HUES6 (cell line): ENCODE results near the gene TLR5.

Source experiments
- H3K27ac ChIP-seq: 2 replicates; pipeline ENCODE4 v1.7.0; 2013; ENCODE audit warnings: low read depth, mild to moderate bottlenecking, low read length, inconsistent platforms
- H3K27me3 ChIP-seq: 2 replicates; pipeline ENCODE4 v1.6.1; 2013; ENCODE audit warnings: low read length; ENCODE audit not compliant: control insufficient read depth, insufficient read depth
- H3K36me3 ChIP-seq: 2 replicates; pipeline ENCODE4 v1.6.1; 2013; ENCODE audit warnings: low read length; ENCODE audit not compliant: control insufficient read depth, insufficient read depth
- H3K4me1 ChIP-seq: 2 replicates; pipeline ENCODE4 v1.6.1; 2013; ENCODE audit warnings: low read length; ENCODE audit not compliant: control insufficient read depth, insufficient read depth
- H3K4me3 ChIP-seq: 2 replicates; pipeline ENCODE4 v1.5.1; 2013; ENCODE audit warnings: low read depth, low read length
- H3K9ac ChIP-seq: one replicate; pipeline ENCODE4 v1.6.1; 2013; ENCODE audit warnings: mild to moderate bottlenecking, low read length
- H3K9me3 ChIP-seq: 2 replicates; pipeline ENCODE4 v1.6.1; 2013; ENCODE audit warnings: low read depth, low read length; ENCODE audit not compliant: control insufficient read depth, insufficient read depth

The TLR5 gene

DNA sequence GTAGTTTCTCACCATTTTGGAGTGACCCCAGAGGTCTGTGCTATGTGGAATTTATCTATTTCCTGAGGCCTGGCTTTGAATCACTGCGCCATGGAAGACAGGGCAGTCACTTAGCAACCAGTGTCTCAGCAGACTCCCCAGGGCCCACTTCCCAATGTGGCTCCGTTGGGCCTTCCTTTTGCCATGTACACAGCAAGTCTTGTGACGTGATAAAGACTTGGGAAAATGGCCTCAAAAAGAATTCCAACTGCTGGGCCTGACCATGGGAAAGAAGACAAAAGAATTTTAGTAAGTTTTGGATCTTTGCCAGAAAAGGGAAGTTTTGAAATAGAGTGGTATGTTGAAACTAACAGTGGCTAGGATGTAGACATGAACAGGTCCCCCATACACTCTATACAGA lies 36.2 kb downstream of the TLR5 start:
- no peaks in the 10 kb centered on the region for H3K36me3 ChIP-seq
- H3K4me1 ChIP-seq: no peaks in the 10 kb centered on the region
- 0 out of 2 replicates have a peak, but pooled peaks cover under 1% of the 10 kb centered on the region for H3K9me3 ChIP-seq
- no peak overlapping the region for H3K4me3 ChIP-seq
- H3K27ac ChIP-seq: no peak overlapping the region
- H3K27me3 ChIP-seq: no peaks in the 10 kb centered on the region; the same call in 1 of the 2 replicates
- H3K9ac ChIP-seq: no peak overlapping the region

DNA sequence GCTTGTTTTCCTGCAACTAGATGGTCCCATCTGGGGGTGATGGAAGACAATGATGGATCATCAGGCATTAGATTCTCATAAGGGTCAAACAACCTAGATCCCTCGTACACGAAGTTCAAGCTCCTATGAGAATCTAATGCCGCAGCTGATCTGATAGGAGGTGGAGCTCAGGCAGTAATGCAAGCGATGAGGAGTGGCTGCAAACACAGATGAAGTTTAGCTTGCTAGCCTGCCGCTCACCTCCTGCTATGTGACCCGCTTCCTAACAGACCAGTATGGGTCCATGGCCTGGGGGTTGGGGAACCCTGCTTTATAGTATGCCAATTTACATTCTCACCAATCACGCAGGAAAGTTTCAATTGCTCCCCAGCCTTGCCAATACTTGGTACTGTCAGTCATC lies 37.5 kb downstream of the TLR5 start:
- no peaks in the 10 kb centered on the region; the same call in 1 of the 2 replicates for H3K27me3 ChIP-seq
- H3K27ac ChIP-seq: no peak overlapping the region
- no peak overlapping the region for H3K4me3 ChIP-seq
- no peaks in the 10 kb centered on the region for H3K36me3 ChIP-seq
- peaks cover 8% of the 10 kb centered on the region for H3K9me3 ChIP-seq
- no peak overlapping the region for H3K9ac ChIP-seq
- no peaks in the 10 kb centered on the region for H3K4me1 ChIP-seq

DNA sequence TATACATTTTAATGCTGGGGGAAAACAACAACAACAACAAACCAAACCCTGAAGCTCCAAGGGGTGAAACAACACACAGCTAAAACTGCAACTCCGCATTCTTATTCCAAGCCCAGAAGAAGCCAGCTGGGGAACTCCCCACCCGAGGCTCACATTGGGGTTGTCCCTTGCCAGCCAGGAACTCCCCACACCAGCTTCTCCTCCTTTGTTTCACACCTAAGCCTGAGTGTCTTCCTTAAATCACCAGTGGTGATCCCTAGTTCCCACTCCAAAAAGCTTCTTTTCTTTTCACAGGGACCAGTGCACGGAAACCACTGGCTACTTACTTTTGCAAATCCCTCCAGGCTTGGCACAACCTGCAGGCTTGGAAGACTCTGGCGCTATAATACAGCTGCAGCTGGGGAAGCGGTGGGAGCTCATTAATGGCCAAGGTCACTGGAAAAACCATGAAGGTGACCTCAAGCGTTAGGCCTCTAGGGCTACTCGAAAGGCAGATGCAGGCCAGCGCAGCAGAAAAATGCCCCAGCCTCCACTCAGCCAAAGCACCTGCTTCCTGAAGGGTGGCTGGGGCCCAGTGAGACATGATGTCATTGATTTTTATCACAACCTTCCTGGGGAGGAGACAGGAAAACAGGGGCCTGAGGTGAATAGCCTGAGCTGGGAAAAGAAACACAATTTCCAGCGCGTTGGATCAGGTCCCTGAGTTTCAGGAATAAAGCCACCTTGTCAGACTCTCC lies 40.1 kb downstream of the TLR5 start:
- no peaks in the 10 kb centered on the region for H3K27me3 ChIP-seq
- H3K9me3 ChIP-seq: peaks cover 24% of the 10 kb centered on the region
- H3K4me3 ChIP-seq: no peak overlapping the region
- H3K4me1 ChIP-seq: no peaks in the 10 kb centered on the region
- H3K27ac ChIP-seq: no peak overlapping the region
- H3K36me3 ChIP-seq: no peaks in the 10 kb centered on the region
- H3K9ac ChIP-seq: no peak overlapping the region

DNA sequence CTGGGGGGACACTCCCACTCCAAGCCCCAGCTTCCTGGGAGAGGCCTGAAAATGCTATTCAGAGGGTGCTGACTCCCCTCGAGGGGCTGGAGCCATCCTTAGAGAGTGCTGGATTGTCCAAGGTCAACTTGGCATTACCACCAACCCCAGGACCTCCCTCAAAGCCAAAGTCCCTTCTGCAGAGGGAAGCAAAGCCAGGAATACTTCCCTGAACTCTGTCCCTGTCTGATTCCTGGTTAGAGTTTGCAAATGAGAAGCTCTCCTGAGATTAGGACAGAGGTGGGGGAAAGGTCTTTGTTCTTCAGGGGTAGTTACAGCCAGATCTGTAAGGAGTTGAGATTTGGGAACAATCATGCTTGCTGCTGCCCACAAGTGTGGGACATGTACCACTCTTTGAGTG lies 45.3 kb downstream of the TLR5 start:
- Histone ChIP-seq H3K27ac (no peak overlapping the region), H3K36me3 (no peaks in the 10 kb centered on the region), H3K27me3 (no peaks in the 10 kb centered on the region), H3K4me1 (no peaks in the 10 kb centered on the region), H3K4me3 (no peak overlapping the region), H3K9ac (no peak overlapping the region), H3K9me3 (peaks cover 24% of the 10 kb centered on the region)

DNA sequence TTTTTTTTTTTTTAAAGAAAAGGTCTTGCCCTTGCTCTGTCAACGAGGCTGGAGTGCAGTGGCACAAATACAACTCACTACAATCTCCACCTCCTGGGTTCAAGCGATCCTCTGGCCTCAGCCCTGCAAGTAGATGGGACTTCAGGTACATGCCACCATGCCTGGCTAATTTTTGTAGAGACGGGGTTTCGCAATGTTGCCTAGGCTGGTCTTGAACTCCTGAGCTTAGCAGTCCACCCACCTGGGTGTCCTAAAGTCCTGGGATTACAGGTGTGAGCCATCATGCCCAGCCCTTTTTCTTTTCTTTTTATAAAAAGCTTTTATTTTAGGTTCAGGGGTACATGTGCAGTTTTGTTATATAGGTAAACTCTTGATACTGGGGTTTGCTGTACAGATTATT lies 47.2 kb downstream of the TLR5 start:
- H3K27me3 ChIP-seq: no peaks in the 10 kb centered on the region
- no peaks in the 10 kb centered on the region for H3K36me3 ChIP-seq
- H3K9me3 ChIP-seq: peaks cover 19% of the 10 kb centered on the region
- no peaks in the 10 kb centered on the region for H3K4me1 ChIP-seq
- no peak overlapping the region for H3K4me3 ChIP-seq
- H3K9ac ChIP-seq: no peak overlapping the region
- no peak overlapping the region for H3K27ac ChIP-seq

DNA sequence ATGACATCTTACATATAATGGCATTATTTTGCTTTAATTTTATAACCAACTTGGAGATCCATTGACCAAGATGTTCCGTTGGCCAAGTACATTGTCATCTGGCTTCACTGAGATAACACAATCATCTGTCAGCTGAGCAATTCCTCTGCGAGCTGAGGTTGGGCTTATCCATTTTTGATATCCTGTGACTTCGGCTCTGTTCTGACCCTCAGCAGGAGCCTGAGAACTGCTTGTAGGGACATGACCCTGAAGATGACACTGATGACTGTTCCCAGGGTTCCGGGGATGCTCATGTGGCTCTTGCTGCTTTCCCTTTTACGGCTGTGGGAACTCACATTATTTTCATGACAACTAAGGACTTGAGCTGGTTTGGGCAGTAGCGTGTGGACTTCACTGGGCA lies 51.2 kb downstream of the TLR5 start:
- no peaks in the 10 kb centered on the region for H3K27me3 ChIP-seq
- no peaks in the 10 kb centered on the region for H3K36me3 ChIP-seq
- no peak overlapping the region for H3K4me3 ChIP-seq
- H3K27ac ChIP-seq: no peak overlapping the region
- H3K4me1 ChIP-seq: peaks cover 20% of the 10 kb centered on the region
- no peaks in the 10 kb centered on the region for H3K9me3 ChIP-seq
- H3K9ac ChIP-seq: no peak overlapping the region

DNA sequence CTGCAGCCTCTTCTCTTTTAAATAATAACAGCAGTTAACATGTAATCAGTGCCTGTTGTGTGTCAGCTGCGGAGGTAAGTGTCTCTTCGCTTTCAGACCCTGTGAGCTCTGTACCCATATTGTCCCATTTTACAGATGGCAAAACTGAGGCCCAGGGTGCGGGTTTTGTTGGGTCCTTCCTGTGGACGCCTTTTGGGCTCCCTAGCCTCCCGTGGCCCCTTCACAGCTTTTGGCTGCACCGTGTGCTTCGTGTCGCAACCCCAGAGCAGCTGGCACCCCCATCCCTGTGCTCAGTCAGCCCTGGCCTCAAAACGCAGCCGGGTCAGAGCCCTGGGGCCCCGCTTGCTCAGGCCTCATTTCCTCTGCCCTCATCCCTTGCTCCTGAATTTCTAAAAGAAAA lies 53.8 kb downstream of the TLR5 start:
- Histone ChIP-seq H3K9me3 (no peaks in the 10 kb centered on the region), H3K4me1 (peaks cover 25% of the 10 kb centered on the region), H3K4me3 (no peak overlapping the region), H3K9ac (no peak overlapping the region), H3K27ac (no peak overlapping the region), H3K27me3 (no peaks in the 10 kb centered on the region), H3K36me3 (no peaks in the 10 kb centered on the region)

DNA sequence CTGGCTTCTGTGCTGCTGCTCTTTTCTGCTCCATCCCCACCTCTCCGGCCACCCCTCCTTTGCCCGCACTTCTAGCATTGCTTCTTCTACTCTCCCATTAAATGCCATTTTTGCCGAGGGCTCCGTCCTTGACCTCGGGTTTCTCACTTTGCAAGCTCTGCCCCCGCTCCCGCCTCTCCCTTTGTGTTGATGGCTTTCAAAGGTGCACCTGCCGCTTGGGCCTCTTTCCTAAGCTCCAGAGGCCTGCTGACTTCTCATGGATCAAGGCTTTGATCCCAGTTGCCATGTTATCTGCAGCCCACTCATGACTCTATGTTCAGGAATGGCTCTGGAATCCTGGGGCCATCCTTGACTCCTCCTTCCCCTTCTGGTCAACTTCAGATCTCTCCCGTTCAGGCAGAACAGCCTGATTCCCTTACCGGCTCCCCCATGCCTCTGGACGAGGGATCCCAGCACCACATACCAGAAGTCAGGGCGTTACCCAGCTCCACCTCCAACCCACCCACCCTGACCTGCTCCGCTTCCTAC lies 54.3 kb downstream of the TLR5 start:
- H3K4me1 ChIP-seq: peaks cover 25% of the 10 kb centered on the region
- no peak overlapping the region for H3K27ac ChIP-seq
- peaks cover 2% of the 10 kb centered on the region; the same call in 1 of the 2 replicates for H3K27me3 ChIP-seq

DNA sequence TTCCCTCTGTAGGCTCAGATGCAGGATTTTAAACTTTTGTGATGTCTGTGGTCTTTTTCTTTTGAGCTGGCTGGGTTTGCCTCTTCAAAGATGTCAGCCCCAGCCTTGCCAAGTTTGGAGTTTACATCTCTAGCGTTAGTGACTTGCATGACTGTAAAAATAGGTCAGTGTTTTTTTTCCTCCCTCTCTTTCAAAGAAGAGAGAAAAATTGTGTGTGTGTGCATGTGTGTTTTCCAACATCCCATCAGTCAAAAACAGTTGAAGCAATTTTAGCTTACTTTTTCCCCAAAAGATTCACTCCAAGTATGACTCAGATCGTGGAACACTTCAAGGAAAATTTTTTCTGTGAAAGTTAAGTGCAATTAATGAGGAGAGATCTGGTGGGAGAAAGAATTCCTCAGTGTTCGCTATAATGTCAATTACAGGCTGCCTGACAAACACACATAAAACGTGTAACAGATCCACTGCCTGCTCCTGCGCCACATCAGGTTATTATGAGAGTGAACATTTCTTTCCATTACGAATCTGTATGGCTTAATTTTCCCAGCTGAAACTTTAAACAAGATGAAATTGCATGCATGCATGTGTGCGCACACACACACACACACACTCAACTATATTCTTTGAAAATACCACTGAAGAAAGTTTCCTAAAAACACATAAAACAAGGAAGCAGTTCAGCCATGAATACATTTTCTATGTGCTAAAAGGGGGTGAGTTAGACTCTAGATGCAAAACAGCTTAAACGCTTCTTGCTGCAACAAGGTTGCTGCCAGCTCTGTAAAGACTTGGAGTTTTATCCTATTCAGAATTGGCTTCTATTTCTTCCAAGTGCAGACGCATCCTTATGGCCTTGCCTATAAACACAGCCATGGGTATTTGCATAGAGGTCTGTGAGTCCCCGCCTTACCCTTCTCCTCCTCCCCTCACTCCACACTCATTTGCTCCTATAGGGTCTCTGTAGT lies 55.5 kb downstream of the TLR5 start:
- no peak overlapping the region for H3K4me3 ChIP-seq
- no peak overlapping the region for H3K27ac ChIP-seq
- H3K4me1 ChIP-seq: peaks cover 25% of the 10 kb centered on the region
- H3K9me3 ChIP-seq: no peaks in the 10 kb centered on the region
- no peaks in the 10 kb centered on the region for H3K36me3 ChIP-seq
- peaks cover 12% of the 10 kb centered on the region for H3K27me3 ChIP-seq
- no peak overlapping the region for H3K9ac ChIP-seq

More for the DNA sequence above, 54.3 kb downstream of the TLR5 start:
- Histone ChIP-seq H3K9ac (no peak overlapping the region), H3K4me3 (no peak overlapping the region), H3K36me3 (no peaks in the 10 kb centered on the region), H3K9me3 (no peaks in the 10 kb centered on the region)

DNA sequence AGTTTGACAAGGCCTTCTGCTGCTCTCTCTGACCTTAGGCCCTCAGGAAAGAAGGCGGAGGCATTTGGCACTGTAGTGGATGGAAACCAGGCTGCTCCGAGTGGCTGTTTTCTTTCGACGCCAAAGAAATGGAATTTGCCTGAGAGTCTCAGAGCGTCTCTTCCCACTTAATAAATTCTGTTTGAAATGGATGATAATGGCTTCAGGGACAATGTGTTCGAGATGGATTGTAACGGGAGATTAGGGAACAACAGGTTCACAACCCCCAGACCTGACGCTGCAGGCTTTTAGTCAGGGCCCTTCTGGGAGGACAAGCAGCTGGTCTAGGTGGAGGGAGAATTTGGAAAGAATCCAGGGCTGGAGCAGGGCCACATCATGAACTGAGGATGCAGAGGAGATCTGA lies 58.6 kb downstream of the TLR5 start:
- no peaks in the 10 kb centered on the region for H3K36me3 ChIP-seq
- no peaks in the 10 kb centered on the region for H3K9me3 ChIP-seq
- H3K9ac ChIP-seq: no peak overlapping the region
- H3K27ac ChIP-seq: no peak overlapping the region
- no peak overlapping the region for H3K4me3 ChIP-seq
- H3K27me3 ChIP-seq: peaks cover 18% of the 10 kb centered on the region
- H3K4me1 ChIP-seq: peaks cover 22% of the 10 kb centered on the region

DNA sequence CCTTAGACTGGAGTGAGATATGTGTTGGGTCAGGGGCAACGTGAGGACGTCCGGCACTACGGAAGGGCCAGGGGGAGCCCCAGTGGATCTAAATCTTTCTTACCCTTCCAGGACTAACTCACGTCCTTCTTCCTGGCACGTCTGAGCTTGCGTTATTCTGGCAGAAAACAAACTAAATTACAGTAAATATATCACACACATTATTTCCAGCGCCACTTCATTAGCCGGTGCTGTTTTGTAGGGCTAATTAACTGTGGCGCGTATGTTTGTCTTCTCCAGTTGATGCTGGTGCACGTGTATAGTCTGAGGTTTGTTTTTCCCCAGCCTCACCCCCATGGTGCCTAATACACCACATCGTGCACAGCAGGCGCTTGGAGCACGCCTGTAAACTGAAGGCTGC lies 59.2 kb downstream of the TLR5 start:
- H3K9me3 ChIP-seq: no peaks in the 10 kb centered on the region
- H3K27me3 ChIP-seq: peaks cover 18% of the 10 kb centered on the region
- peaks cover 25% of the 10 kb centered on the region for H3K4me1 ChIP-seq
- no peaks in the 10 kb centered on the region for H3K36me3 ChIP-seq
- no peak overlapping the region for H3K27ac ChIP-seq
- no peak overlapping the region for H3K4me3 ChIP-seq
- H3K9ac ChIP-seq: no peak overlapping the region
